ENCODE data around the gene PITPNC1. TPM values are rescaled to one million over a fixed set of nuclear protein-coding genes. Genes with fewer than 3 reads are reported as not detected.
A peak's percentile ranks its signal among the peaks of the same experiment; 100 is the strongest.

Gene PITPNC1
- total and polyA plus RNA-seq, 2 experiments from 2014 or later: 5.8 to 7.3 TPM

DNA sequence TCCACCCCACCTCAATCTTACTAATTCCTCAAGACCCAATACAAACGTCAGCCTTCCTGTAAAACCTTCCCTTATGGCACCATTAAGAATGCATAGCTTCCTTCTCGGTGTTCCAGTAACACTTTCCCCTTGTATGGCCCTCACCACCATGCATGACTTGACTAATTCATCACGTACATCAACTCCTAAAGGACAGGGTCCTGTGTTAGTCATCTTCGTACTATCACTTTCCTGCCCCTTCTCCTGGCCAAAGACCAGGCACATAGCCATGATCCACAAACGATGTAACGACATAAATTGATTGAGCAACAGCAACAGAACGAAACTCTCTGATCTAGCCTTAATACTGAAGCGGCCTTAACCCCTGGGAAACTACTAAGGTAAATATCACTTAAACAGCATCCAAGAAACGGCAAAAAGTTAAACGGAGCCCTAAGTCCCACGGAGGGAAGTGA is 11.3 kb upstream of the PITPNC1 start:
- in situ Hi-C loops (cut with MboI): no loop called here
- peak; percentile 76 for DNase-seq
- Histone ChIP-seq H3K4me1 (ENCODE audit: insufficient read depth) (peaks cover 22% of the 10 kb centered on the region), H4K20me1 (ENCODE audit: insufficient read depth) (peaks cover 14% of the 10 kb centered on the region; the same call in 1 of the 2 replicates), H3K36me3 (ENCODE audit: low read depth) (peaks cover 10% of the 10 kb centered on the region), H3F3A (ENCODE audit: insufficient read depth) (peaks cover 13% of the 10 kb centered on the region), H3K27me3 (replicated peaks; ENCODE audit: insufficient read depth) (no peaks in the 10 kb centered on the region), H3K9me2 (ENCODE audit: insufficient read depth) (no peaks in the 10 kb centered on the region), H3K4me2 (ENCODE audit: unreplicated experiment) (peak overlapping the region; percentile 94), H3K4me3 (peak overlapping the region; percentile 98), H3K27ac (peak overlapping the region; percentile 99), H2AFZ (peak overlapping the region; percentile 99), H3K9me3 (ENCODE audit: low read depth) (no peaks in the 10 kb centered on the region), H3K79me2 (ENCODE audit: insufficient read depth) (peaks cover 64% of the 10 kb centered on the region), H3K9ac (peak overlapping the region; percentile 100)
- TF ChIP-seq EZH2phosphoT487 (IDR thresholded peaks at IDR 0.05; ENCODE audit: insufficient read depth, low read depth): no peak
- 1% methylated on average over 11 of the region's 11 CpGs for WGBS, 2 experiments (ENCODE audit: low coverage in 1 of 2, low lambda C conversion rate in 2 of 2, missing lambda C conversion rate in 2 of 2)

DNA sequence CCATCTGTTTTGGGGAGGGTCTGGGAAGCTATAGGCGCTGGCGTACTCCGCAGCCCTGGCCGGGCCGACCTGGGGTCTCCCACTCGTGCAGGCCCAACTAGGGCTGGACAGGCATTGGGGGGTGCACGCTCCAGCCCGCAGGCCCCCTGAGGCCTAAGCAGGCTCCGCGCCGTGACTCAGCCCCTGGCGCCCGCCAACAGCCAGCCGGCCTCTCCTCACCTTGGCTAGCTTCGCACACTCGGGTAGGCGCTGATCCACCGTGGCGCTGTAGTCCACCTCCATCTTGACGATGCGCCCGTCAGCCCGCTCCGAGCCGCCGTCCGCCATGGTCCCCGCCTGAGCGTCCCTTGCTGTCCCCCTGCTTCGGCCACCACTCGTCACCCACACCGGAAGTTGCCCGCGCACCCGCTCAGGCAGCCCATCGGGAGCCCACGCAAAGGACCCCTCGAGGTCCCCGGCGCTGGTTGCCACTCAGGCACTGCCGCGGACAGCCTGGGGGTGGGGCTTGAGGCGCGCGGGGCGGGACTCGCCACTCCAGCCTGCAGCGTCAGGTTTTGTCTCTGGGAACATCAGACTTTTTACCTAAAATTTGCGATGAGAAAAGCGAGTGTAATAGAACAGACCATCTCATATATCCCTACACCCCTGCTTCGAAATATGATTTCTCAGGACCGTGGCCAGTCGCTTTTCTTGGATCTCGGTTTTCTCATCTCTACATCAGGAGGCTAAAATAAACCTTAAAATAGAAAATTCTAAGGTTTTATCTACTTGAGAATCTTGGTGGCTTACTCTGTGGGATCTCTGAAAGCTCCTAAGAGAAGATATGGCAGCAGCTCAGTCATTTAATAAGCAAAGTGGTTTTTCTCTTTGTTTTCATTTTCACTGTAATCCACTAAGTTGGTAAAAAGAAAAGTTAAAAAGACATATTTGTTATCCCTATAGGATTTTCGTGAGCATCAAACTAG is 10.6 kb upstream of the PITPNC1 start, which contains the start of gene PSMD12:
Gene PSMD12, minus strand, starts transcription at position 385 of the 965 bp plus-strand sequence. Its CDS starts 58 bp downstream, at position 327.
- DNase-seq: peak; percentile 94
- peak within 1 kb of the TSS; percentile 99 for H2AFZ ChIP-seq
- WGBS, 2 experiments (ENCODE audit: low coverage in 1 of 2, low lambda C conversion rate in 2 of 2, missing lambda C conversion rate in 2 of 2): 1% methylated on average over 36 to 50 of the region's 55 CpGs
- peaks cover 21% of the 10 kb centered on the region for H3K4me1 ChIP-seq (ENCODE audit: insufficient read depth)
- H3K4me3 ChIP-seq: peak within 1 kb of the TSS; percentile 98
- TF ChIP-seq EZH2phosphoT487 (IDR thresholded peaks at IDR 0.05; ENCODE audit: insufficient read depth, low read depth) (no peak), EZH2 (IDR thresholded peaks at IDR 0.05; ENCODE audit: insufficient read depth, poor library complexity, severe bottlenecking) (no peak)
- no peaks in the 10 kb centered on the region for H3K9me2 ChIP-seq (ENCODE audit: insufficient read depth)
- peaks cover 13% of the 10 kb centered on the region for H3F3A ChIP-seq (ENCODE audit: insufficient read depth)
- H3K9me3 ChIP-seq (ENCODE audit: low read depth): no peaks in the 10 kb centered on the region
- H3K27ac ChIP-seq: peak within 1 kb of the TSS; percentile 99
- H3K27me3 ChIP-seq (replicated peaks; ENCODE audit: insufficient read depth): no peaks in the 10 kb centered on the region
- peak within 1 kb of the TSS; percentile 100 for H3K9ac ChIP-seq
- H3K4me2 ChIP-seq (ENCODE audit: unreplicated experiment): peak within 1 kb of the TSS; percentile 94
- in situ Hi-C loops (cut with MboI): no loop called here
- peaks cover 4% of the 10 kb centered on the region for H3K36me3 ChIP-seq (ENCODE audit: low read depth)
- peaks cover 7% of the 10 kb centered on the region; the same call in 1 of the 2 replicates for H4K20me1 ChIP-seq (ENCODE audit: insufficient read depth)
- peaks cover 57% of the 10 kb centered on the region for H3K79me2 ChIP-seq (ENCODE audit: insufficient read depth)

DNA sequence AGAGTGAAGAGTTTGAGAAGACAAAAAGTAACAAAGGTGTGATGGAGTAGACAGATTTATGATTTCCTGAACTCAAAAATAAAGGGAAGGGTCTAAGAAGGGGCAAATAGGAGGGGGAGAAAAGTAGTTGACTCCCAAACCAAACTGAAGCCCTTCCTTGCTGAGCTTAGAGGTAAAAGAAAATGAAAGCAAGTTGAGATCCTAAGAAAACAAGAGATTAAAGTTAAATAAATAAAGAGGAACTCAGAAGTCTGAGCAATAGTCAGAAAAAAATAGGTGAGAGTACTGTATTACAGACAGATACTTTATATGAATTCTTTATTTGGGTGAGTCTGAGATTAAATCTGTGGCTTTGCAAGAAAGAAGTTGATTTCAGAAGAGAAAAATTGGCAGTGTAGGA is 7.4 kb upstream of the PITPNC1 start:
- DNase-seq: no peak
- peaks cover 13% of the 10 kb centered on the region for H3F3A ChIP-seq (ENCODE audit: insufficient read depth)
- H4K20me1 ChIP-seq (ENCODE audit: insufficient read depth): no peaks in the 10 kb centered on the region; the same call in 1 of the 2 replicates
- H3K27ac ChIP-seq: no peak overlapping the region
- no peaks in the 10 kb centered on the region for H3K9me2 ChIP-seq (ENCODE audit: insufficient read depth)
- H2AFZ ChIP-seq: no peak overlapping the region
- H3K27me3 ChIP-seq (replicated peaks; ENCODE audit: insufficient read depth): no peaks in the 10 kb centered on the region
- H3K9me3 ChIP-seq (ENCODE audit: low read depth): no peaks in the 10 kb centered on the region
- H3K4me3 ChIP-seq: no peak overlapping the region
- peaks cover 1% of the 10 kb centered on the region for H3K36me3 ChIP-seq (ENCODE audit: low read depth)
- in situ Hi-C loops (cut with MboI): loop anchor here (10.0 kb wide), 2 partner anchors 255 to 315 kb away; no protein-coding TSS in a partner anchor
- no peak overlapping the region for H3K4me2 ChIP-seq (ENCODE audit: unreplicated experiment)
- H3K4me1 ChIP-seq (ENCODE audit: insufficient read depth): peaks cover 7% of the 10 kb centered on the region
- no peak overlapping the region for H3K9ac ChIP-seq
- H3K79me2 ChIP-seq (ENCODE audit: insufficient read depth): peaks cover 25% of the 10 kb centered on the region
- TF ChIP-seq EZH2 (IDR thresholded peaks at IDR 0.05; ENCODE audit: insufficient read depth, poor library complexity, severe bottlenecking) (no peak), EZH2phosphoT487 (IDR thresholded peaks at IDR 0.05; ENCODE audit: insufficient read depth, low read depth) (no peak)

DNA sequence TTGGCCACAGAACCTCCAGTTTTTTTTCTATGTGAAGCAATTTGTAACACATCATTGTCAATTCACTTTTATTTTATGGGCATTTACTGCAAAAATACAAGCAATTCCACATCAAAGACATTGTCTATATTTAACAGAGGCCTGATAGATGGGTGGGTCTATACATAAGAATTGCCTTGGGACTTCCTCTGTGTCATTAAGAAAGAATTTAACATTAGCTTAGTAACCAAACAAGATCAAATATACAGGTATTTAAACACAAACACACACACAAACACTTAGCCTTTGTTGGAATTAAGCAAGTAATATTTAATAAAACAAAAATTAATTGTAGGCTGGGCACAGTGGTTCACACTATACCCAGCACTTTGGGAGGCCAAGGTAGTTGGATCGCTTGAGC is 4.3 kb upstream of the PITPNC1 start:
- Histone ChIP-seq H3K9me2 (ENCODE audit: insufficient read depth) (no peaks in the 10 kb centered on the region), H3K36me3 (ENCODE audit: low read depth) (no peaks in the 10 kb centered on the region), H3F3A (ENCODE audit: insufficient read depth) (peaks cover 12% of the 10 kb centered on the region), H3K9ac (no peak overlapping the region), H3K27me3 (replicated peaks; ENCODE audit: insufficient read depth) (no peaks in the 10 kb centered on the region), H3K4me3 (no peak overlapping the region), H3K9me3 (ENCODE audit: low read depth) (no peaks in the 10 kb centered on the region), H3K4me2 (ENCODE audit: unreplicated experiment) (no peak overlapping the region), H3K4me1 (ENCODE audit: insufficient read depth) (peaks cover 4% of the 10 kb centered on the region), H2AFZ (no peak overlapping the region), H3K27ac (no peak overlapping the region), H3K79me2 (ENCODE audit: insufficient read depth) (no peaks in the 10 kb centered on the region), H4K20me1 (ENCODE audit: insufficient read depth) (no peaks in the 10 kb centered on the region)
- no peak for DNase-seq
- in situ Hi-C loops (cut with MboI): loop anchor here (10.0 kb wide), 2 partner anchors 252 to 312 kb away; no protein-coding TSS in a partner anchor
- TF ChIP-seq EZH2 (IDR thresholded peaks at IDR 0.05; ENCODE audit: insufficient read depth, poor library complexity, severe bottlenecking): no peak
- no peak for TF ChIP-seq EZH2phosphoT487 (IDR thresholded peaks at IDR 0.05; ENCODE audit: insufficient read depth, low read depth)
- 50 to 52% methylated on average over 1 of the region's 1 CpG for WGBS, 2 experiments (ENCODE audit: low coverage in 1 of 2, low lambda C conversion rate in 2 of 2, missing lambda C conversion rate in 2 of 2)

Data from GM23248 (cell line).